DMS114 treated with DMSO at 0.1 percent for 48 hours (cell line): ENCODE data around the gene SEC22A.

Experiments used
- DNase-seq: peaks from one replicate; lab custom pipeline; 2025; ENCODE audit not compliant: unreplicated experiment; lab: John Stamatoyannopoulos, UW

Gene SEC22A

DNA sequence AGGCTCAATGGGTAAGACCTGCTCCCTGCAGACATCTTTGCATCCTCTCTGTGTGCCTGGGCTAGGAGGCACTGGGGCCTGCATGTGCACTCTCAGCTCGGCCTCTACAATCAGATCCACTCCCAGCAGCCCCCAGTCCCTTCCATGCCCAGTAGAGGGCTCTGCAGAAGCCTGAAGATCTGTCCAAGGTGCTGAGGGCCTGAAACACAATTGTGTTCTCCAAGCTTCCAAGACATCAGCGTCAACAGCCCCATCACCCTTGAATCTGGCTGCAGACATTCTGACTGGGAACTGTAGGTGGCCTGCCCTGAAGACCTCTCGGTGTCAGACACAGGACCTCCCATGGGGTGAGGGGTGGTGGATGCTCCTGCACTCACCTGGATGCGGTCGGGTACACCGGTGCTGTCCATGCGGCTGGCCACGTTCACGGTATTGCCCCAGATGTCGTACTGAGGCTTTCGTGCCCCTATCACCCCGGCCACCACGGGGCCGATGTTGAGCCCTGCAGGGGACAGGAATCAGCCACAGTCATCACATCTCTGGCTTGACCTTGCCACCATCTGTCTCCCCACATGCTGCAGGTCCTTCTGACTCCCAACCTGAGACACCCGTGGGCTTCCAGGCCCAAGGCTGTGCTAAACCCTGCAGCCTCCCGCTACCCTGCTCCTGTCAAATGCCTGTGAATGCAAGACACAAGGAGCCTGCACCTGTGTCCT lies 84.7 kb downstream of the SEC22A start:
- DNase-seq, result no peak

DNA sequence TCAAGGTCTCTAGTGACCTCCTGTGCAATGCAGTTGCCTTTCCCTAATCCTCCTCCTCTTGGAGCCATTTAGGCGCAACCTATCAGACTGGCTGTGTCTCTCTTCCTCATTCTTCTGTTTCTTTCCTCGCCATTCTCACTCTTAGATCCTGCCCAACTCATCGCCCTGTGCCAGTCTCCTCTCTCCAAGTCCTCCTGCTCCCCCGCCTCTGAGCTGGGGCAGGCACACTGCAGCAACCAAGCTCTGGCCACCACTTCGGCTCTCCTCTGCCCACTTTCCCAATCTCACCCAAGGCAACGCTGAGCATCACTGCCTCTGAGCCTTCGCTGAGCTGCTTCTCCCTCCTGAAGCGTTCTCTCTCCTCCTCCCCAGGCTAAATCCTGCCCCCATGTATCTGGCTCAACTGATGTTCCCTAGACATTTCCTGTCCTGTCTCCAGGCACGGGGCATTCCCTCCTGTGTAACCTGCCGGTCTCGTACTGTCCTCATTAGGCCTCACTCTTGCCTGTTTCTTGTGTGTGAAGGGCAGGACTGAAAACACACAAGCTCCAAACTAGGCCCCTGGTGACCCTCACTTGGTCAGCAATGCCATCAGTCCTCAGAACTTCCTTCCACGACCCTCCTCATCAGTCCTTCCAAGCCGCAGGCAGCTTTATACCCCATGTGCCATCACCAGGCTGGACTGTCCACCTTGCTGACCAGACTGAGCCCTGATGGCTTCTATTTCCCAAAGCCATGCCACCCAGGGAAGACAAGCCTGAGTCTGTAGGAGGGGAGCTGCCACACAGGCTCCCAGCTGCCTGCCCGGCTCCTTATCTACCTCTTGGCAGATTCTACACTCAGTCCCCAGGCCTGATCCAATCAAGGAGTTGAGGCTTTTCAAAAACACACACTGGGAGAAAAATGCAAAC lies 85.6 kb downstream of the SEC22A start:
- DNase-seq, result no peak

DNA sequence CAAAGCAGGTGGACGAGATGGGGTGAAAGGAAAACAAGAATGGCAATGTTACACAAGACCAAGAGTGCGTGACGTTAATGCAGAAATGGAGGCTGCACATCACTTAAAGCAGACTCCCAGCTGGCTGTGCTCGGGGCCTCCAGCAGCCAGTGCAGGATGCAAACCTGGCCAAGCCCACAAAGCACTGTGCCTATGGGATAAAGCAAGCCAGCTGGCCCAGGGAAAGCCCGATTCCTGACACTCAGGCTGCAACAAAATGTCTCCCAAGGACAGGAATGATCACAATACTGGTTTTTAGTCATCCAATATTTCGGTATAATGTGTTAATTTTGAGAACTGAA lies 86.2 kb downstream of the SEC22A start:
- no peak for DNase-seq

DNA sequence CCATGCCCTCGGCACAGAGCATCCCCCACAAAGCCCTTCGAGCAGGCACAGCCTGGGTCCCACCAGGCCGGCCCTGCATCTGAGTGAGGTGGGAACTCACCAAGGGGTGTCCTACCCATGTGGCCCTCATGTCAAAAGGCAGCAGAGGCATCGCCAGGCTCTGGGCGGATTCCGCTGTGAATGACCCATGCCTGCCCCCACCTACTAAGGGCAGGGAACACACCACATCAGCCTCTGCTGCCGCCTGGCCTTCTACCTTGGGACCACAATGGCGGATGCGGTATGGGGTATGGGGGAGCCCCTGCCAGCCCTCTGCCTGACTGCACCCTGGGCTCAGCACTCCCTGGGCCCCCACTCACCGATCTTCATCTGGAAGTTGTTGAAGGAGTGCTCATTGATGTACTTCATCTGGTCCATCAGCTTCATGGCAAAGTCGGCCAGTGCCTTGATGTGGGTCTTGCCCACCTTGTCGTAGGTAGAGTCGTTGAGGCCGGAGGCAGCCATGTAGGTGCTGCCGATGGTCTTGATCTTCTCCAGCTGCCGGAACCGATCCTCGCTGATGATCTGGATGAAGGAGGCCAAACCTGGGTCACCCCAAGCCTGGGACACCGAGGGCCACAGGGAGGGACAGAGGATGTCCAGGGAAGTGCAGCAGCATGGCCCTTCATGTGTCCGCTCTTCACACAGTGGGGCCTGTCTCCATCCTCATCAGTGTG lies 87.8 kb downstream of the SEC22A start:
- no peak for DNase-seq

DNA sequence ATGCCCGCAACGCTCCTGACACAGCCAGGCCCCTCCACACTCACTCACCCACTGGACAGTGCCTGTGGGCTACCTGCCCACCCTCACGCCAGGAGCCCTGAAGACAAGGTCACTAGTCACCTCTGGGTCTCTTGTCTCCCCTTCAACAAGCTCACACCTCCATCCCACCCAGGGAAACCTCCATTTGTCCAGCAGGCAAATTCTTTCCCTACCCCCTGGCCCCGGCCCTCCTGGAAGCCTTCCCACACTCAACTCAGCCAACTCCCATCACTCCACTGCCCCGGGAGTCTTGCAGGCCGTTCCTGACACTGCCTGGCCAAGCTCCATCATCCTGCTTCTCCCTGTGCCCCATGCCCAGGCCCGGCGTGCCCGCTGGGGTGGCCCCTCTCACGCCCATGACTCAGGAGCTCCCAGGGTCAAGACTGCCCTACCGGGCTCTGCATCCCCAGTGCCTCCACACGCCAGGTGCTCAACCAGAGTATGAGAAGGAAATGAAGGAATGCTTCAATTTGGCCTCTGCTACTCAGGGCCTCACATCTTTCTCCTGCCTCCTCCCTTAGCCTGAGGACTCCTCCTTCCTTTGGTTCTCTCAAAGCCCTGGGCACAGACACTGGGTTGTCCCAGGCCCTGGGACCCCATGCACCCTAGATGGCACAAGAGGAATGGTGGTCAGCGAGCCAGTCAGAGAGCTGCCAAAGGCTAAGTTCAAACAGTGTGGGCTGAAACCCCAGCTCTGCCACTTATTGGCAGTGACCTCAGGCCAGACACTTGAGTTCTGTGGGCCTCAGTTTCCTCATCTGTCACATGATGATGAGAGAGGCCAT lies 88.6 kb downstream of the SEC22A start:
- no peak for DNase-seq

DNA sequence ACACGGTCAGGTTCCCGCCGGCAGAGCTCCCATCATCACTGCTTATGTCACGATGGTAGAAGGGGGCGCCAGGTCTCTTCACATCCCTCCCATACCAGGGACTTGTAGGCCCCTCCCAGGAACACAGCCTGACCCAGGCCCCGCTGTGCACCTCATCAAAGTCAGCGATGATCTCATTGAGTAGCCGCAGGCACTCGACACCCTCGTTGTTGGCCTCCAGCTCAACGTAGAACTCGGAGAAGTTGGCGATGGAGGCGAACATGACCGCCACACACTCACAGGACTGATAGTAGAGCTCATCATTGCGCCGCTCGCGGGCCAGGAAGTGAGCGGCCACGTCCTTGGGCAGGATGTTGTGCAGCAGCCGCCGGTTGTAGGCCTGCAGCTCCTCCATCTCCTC lies 89.2 kb downstream of the SEC22A start:
- no peak for DNase-seq

DNA sequence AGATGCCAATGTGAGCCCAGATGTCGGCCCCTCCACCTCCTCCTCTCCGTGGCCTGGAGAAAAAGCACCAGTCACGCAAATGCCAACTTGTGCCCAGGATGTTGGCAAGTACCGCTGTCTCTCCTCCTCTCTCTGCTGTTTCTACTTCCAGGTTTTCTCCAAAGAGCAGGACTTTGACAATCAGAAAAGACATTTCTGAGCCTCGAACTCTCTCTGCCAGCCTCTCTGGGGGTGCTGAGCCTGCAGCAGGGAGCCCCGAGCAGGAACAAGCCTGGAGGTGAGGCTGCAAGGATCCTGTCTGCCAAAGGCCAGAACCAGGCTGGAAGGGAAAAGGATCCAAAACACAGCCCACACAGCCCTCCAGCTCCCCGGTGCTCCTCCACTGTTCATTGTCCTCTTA lies 89.7 kb downstream of the SEC22A start:
- no peak for DNase-seq

DNA sequence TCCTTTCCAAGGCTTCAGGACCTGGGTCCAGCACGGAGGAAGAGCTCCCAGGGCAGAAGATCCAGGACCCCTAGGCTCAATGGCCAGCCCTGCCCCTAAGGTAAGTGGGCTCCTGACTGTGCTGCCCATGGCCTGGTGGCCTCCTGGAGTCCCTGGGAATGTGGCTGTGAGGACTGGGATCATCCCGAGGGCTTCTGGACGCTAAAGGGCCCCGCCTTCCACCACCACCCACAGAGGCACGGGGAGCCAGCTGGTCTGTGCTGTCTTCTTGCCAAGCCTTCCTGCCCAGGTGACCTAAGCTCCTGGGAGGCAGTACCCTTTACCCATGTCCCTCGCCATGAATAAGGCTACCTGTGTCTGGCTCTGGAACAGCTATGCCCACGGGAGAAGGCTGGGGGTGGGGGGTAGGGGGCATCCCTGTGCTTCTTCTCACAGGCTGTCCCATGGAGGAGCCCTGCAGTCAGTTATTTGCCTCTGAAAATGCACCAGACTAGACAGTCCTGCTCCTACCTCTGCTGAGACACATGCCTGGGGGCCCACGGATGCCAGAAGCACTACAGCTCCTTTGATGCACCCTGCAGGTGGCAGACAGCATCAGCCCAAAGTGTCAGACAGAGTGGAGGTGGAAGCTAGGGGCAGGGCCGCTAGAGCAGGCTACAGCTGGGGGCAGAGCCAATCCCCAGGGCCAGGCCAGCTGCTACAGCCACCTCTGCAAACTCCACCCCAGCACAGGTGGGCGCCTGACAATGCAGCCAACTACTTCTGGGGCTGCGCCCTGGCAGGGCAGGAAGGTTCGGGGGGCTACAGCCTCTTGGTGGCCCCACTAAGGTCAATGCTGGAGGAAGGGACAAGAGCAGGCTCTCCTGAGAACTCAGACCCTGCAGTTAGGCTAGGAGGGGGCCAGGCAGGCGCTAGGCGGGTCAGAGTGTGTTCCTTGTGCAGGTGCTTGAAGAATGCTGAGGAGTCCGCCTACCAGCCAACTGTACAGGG lies 90.9 kb downstream of the SEC22A start:
- DNase-seq, result no peak

DNA sequence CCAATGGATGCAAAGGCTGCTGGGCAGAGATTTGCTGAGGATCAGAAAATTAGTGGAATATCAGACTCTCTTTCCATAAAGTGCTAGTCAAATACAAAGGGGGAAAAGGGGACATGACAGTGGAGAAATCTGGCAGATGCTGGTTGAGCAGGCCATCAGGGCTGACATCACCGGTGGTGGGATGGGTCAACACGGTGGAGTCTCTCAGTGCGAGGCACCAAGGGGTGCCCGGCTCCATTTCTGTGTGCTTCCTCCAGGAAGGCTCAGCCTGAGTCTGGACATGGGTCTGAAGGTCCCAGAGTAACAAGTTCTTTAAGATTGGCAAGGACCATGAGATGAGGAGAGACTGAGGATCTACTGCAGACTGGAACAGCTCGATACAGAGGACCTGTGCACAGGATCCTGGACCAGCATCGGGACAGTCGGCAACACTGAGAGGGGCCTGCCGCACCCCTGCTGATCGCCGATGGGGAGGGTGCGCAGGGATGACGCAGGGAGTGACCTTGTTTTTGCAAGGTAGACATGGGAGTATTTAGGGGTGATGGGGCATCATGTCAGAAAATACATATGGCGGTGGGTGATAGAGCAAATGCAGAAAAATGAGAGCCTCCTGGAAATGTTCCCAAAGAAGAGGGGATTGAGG lies 92.7 kb downstream of the SEC22A start:
- DNase-seq, result no peak

DNA sequence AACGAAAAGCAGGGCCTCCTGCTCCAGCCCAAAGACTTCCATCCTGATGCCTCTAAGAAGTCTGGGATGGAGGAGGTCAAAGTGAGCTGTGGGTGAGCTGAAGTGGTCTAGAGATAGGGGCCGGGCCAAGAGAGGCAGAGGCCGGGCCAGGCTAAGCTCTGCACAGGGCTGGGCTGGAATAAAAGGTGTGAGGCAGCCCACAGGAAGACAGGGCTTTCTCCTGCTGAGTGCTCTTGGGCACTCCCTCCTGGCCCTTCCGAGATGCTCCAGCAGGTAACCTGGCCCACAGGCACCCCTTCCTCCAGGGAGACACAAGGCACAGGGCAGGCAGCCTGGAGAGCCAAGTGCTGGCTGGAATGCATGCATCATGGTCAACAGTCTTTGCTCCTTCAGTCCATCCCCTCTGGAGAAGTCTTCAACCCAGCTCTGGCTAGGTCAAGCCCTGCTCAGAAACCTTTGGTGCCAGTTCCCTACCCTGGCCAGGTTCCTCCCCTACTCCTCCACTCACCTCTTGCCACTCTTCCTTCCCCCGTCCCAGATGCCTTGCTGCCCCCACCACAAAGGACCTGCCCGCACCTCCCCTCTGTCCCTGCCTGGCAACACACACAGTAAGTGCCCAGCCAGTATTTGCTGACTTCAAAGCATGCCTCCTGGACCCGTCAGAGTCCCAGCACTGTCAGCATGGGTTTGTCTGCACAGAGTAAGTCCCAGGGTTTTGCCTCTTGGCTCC lies 93.6 kb downstream of the SEC22A start:
- no peak for DNase-seq

DNA sequence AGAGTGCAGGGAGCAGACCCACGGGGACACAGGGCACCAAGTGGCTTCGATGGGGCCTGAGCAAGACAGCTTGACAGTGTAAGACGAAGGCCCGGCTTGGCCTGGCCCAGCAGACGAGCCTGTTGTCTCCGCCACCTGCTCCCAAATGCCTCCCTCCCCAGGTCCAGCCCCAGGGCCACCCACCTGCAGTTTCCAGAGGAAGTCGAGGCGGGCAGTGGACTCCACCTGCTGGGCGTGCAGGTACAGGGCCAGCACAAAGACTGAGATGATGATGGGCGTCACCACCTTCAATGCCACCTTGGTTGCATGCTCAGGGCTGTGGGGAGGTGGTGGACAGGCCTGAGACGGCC lies 94.1 kb downstream of the SEC22A start:
- no peak for DNase-seq

DNA sequence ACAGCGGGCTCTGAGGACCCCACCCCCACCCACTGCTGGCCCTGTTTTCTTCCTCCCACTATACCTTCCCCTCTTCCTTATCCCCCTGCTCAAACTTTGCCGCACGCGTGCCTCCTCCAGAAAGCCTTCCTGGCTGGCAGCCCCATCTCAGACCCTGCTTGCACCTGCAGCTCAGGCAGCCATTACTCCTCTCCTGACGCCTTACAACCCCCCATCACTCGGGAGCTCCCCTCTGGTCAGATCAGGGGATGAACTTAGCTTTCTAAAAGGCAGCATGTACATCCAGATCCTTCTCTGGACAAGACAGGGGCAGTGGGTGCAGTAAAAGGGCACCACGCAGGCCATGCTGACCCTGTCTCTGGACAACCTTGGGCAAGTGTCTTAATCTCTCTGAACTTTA lies 94.5 kb downstream of the SEC22A start:
- no peak for DNase-seq

DNA sequence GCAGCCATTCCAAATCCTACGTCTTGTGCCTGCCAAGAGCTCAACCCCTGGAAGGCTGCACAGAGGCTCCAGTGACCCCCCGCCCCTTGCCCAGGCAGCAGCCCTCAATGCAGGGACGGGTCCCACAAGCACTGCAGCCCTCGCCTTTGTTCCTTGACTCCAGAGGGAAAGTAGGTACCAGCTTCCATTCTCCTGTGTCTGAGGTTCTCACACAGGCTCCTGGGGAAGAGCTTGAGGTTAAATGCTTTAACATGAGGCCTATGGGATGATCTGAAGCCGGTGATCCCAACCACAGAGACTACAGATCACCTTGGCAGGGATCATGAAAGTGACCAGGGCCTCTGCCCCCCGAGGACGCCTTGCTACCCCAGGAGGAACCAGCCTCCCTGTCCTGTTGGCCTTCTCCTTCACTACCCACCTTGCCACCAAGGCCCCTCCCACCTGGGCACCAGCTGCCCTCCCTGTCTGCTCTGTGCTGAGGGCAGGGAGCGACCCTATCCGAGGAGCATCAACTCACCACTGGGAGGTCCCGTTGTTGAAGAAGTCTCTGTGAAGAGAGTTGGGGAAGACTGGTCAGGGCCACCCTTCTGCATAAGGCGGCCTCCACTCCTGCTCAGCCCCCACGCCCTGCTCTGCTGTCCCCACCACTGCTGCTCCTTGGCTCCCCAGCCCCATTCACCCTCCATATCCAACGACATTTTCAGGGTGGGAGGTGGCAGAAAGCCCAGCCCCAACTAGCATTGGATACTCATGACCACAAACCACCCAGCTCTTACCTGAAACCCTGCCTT lies 95.3 kb downstream of the SEC22A start:
- DNase-seq, result no peak

DNA sequence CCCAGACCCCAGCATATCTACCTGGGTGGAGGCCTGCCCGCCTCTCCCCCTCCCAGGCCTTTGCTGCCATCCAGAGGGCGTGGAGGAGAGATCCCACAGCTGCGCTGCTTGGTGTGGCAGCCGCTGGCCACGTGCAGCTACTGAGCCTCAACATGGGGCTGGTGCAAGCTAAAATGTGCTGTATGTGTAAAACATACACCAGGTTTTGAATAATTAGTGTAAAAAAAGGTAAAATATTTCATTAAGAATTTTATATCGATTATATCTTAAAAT lies 95.8 kb downstream of the SEC22A start:
- no peak for DNase-seq

DNA sequence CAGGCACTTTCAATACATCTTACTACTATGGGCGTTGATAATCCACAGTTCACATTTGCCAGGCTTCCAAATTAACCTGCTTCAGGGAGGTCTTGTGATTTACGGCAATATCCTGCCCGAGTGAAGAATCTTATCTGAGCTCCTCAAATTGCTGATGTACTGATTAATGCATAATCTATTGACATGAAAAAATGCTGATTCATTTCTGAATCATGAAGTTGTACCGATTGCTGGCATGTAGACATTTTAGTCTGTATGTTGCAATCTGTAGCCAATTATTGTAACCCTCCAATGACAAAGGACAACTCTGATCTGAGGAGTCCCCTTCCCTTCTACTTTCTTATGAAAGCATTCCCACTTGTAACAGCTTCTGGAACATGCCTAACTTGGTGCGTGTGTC lies 97.2 kb downstream of the SEC22A start:
- DNase-seq, result no peak

DNA sequence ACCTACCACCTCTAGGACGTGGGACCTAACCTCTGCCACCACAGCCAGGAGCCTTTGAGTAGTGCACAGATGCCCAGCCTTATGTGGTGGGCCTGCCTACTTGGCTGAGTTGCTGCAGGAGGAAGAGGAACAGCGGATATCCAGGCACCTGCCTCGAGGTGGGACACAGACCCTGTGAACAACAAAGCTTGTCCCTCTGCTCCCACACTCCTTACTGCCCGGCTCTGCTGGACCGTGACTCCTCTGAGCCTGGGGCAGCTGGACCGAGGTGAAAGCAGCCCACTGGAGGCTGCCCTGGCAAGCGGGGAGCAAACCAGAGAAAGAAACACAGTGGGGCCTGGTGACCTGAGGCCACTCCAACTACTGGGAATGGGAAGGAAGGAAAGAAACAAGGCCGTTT lies 97.8 kb downstream of the SEC22A start:
- DNase-seq, result no peak

DNA sequence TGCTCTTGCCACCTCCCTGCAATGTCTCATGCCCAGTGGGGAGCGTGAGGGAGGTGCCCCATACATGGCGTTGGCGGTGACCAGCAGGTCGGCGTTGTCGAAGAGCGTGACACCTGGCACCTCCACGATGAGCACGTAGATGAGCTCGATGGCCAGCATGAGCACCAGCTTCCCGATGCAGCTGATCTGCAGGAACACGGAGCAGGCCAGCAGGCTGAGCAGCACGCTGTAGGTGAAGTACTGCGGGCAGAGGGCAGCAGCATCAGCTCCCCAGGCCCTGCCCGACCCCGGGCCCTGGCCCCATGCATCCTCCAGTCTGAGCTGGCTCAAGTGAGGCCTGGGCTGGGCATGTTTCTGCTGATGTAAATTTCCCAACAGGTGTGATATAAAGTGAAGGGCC lies 98.3 kb downstream of the SEC22A start:
- DNase-seq, result no peak

DNA sequence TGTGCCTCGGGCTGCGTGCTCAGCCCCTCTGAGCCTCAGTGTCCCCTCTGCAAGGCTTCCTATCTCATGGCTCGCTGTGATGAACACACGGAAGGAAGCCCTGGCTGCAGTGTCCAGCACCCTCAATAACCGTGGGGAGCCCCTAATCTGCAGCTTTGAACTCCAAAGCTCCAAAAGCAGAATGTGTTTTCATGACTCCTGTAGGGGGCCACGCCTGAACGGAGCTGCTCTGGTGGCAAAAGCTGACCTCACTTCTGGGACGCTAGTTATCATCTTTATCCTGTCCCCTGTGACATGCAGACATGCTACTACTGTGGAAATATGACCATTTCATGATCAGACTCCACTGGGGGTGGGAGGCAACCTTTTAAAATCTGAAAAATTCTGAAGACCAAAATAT lies 98.8 kb downstream of the SEC22A start:
- DNase-seq, result no peak
